Right renal pelvis (tissue), 4 donors: ENCODE measurements around the gene UNC93A. TPM values are rescaled to one million over a fixed set of nuclear protein-coding genes. Genes with fewer than 3 reads are reported as not detected.

Experiments
- polyA plus RNA-seq, 4 donors: library from polyadenylated mRNA; unstranded; fragments of 120-200 nt; gene quantifications; one replicate each; pipeline ENCODE4 v1.2.1, GENCODE V29; 2013; ENCODE audit not compliant: insufficient read length in 4 of 4

UNC93A gene
- polyA plus RNA-seq, 4 donors = 2.5 to 9.2 (median 7.6) TPM

Other genes starting within 250 kb of the UNC93A start
- gene CCR6, start 168.2 kb upstream of the UNC93A start, polyA plus RNA-seq = under 1 TPM in 1 of 4 donors, not detected in 3; 0.08 TPM
- not detected for gene GPR31, start 133.3 kb upstream of the UNC93A start, polyA plus RNA-seq
- under 1 TPM; 0.73 to 0.83 (median 0.78) TPM for gene TTLL2, start 33.8 kb downstream of the UNC93A start, polyA plus RNA-seq